AG04450 (cell line): ENCODE results near the gene RFLNA. TPM values are rescaled to one million over a fixed set of nuclear protein-coding genes. Genes with fewer than 3 reads are reported as not detected.

ENCODE experiments used
- CTCF ChIA-PET: fragments of 300-600, 350-600 bp; formaldehyde crosslinking; extraction: SDS; loops from one replicate; lab custom pipeline; 2022; ENCODE audit warnings: antibody characterized with exemption, inconsistent platforms; lab: Charles Lee
- POLR2A ChIA-PET: fragments of 350-600 bp; formaldehyde crosslinking; extraction: SDS; loops from one replicate; lab custom pipeline; 2021; ENCODE audit warnings: antibody characterized with exemption, inconsistent platforms; lab: Yijun Ruan, JAX
- DNase-seq: peaks from one replicate; pipeline ENCODE4 v3.0.0-alpha.2; 2011; ENCODE audit warnings: low read depth, low spot score
- H3K27ac ChIP-seq: one replicate; pipeline ENCODE4 v1.5.1; 2012; ENCODE audit warnings: low read depth, low read length, control low read depth
- H3K27me3 ChIP-seq: one replicate; pipeline ENCODE4 v1.6.0; 2012; ENCODE audit warnings: low read length; ENCODE audit not compliant: control insufficient read depth, insufficient read depth
- H3K4me3 ChIP-seq: 2 replicates; pipeline ENCODE4 v1.5.1; 2011; ENCODE audit warnings: mild to moderate bottlenecking, low read depth, low read length, control low read depth
- H3K9me3 ChIP-seq: 2 replicates; pipeline ENCODE4 v1.5.1; 2012; ENCODE audit warnings: low read length; ENCODE audit not compliant: control insufficient read depth, insufficient read depth
- polyA plus RNA-seq: library from polyadenylated mRNA; depleted of rRNA; stranded (reverse); fragments of >200 nt; gene quantifications from 2 replicates; pipeline ENCODE4 v1.2.3, GENCODE V29; 2011
- TF ChIP-seq, protein P1 (sequence below): IDR thresholded peaks from 2 replicates; pipeline ENCODE4 v1.5.1; 2011; ENCODE audit warnings: low read depth, low read length, control low read depth, inconsistent platforms

The RFLNA gene
- polyA plus RNA-seq, 1 experiment, result not detected

DNA sequence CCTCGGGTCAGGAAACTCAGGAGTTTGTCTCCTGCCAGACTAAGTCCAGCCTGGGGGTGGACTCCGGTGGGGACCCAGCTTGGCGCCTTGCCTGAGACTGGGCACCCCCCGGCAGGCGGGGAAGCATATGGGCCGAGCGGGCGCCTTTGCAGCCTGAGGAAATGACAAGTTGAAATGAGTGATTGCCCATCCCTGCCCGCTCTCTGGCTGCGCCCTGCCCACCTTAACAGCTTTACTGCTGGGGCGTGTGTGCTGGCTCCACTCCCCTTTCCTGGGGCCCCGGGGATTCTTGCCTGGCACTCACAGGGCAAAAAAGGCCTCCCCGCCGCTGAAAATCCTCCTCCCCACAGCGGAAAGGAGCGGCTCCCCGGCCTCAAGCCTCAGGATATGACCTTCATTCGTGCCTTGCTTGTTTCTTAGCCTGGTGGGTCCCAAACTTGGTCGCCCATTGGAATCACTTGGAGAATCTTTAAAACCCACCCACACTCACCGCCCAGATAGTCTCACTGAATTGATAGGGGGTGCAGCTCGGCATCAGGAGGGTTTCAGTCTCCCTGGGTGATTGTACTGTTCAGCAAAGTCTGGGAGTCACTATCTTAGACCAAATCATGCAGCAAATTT lies 1.5 kb downstream of the RFLNA start:
- Histone ChIP-seq H3K27ac (no peak overlapping the region), H3K27me3 (peaks cover 57% of the 10 kb centered on the region), H3K4me3 (no peak overlapping the region), H3K9me3 (no peaks in the 10 kb centered on the region; the same call in 1 of the 2 replicates)
- TF ChIP-seq, protein P1, sequence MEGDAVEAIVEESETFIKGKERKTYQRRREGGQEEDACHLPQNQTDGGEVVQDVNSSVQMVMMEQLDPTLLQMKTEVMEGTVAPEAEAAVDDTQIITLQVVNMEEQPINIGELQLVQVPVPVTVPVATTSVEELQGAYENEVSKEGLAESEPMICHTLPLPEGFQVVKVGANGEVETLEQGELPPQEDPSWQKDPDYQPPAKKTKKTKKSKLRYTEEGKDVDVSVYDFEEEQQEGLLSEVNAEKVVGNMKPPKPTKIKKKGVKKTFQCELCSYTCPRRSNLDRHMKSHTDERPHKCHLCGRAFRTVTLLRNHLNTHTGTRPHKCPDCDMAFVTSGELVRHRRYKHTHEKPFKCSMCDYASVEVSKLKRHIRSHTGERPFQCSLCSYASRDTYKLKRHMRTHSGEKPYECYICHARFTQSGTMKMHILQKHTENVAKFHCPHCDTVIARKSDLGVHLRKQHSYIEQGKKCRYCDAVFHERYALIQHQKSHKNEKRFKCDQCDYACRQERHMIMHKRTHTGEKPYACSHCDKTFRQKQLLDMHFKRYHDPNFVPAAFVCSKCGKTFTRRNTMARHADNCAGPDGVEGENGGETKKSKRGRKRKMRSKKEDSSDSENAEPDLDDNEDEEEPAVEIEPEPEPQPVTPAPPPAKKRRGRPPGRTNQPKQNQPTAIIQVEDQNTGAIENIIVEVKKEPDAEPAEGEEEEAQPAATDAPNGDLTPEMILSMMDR, result no peak
- CTCF ChIA-PET, result no interaction called here
- POLR2A ChIA-PET, result no interaction called here
- no peak for DNase-seq

DNA sequence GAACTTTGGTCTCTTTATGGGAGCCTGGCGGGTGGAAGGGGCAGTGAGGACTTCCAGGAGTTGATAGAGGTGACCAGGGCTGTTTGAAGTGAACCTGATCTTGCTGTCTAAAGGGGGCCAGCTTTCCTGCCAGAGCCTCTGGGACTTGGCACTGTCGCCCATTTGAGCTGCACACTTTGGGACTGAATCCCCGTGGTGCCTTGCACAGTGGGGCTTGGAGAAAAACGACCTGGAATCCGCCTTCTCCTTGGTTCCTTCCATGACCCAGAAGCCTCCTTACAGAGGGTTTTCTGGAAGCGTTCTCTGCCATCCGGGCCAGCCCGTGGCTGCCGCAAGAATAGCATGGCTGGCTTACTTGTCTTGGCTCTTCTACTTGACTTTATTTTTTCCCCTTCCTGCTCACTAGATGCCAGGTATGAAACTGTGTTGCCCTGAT lies 2.0 kb downstream of the RFLNA start:
- H3K4me3 ChIP-seq, result no peak overlapping the region

GRCh38 chr12:124297389-124297788 lies 2.5 kb downstream of the RFLNA start:
- ChIA-PET CTCF (no interaction called here), POLR2A (interaction anchor here (0.6 kb wide), 1 partner anchor 246 kb away, joined by 5 read pairs; no protein-coding TSS in a partner anchor)
- H3K27me3 ChIP-seq, result peaks cover 59% of the 10 kb centered on the region
- H3K27ac ChIP-seq, result no peak overlapping the region
- DNase-seq, result no peak
- H3K4me3 ChIP-seq, result no peak overlapping the region
- TF ChIP-seq, protein P1, result no peak
- no peaks in the 10 kb centered on the region; the same call in 1 of the 2 replicates for H3K9me3 ChIP-seq

More for the DNA sequence above, 2.0 kb downstream of the RFLNA start:
- Histone ChIP-seq H3K27ac (no peak overlapping the region), H3K27me3 (peaks cover 61% of the 10 kb centered on the region), H3K9me3 (no peaks in the 10 kb centered on the region; the same call in 1 of the 2 replicates)
- ChIA-PET CTCF (no interaction called here), POLR2A (no interaction called here)
- TF ChIP-seq, protein P1, result no peak
- DNase-seq, result no peak

DNA sequence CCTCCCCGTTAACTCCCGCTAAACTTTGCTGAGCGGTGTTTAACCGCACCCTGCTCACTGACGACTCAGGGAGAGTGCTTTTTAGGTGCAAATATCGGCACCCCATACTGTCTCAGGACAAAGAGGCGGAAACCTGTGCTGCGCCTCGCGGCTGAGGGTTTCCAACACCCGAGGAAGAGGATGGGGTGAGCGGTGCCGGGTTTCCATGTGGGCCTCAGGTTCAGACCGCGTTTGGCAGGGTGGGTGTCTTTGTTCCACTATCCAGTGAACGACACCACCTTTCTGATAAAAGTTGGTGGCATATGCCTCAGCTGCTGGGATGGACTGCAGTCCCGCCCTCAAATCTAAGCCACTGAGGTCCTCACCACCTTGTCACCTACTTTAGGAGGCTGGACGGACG lies 3.0 kb downstream of the RFLNA start:
- POLR2A ChIA-PET, result interaction anchor here (0.6 kb wide), 1 partner anchor 246 kb away, joined by 5 read pairs; no protein-coding TSS in a partner anchor
- Histone ChIP-seq H3K4me3 (no peak overlapping the region), H3K9me3 (no peaks in the 10 kb centered on the region; the same call in 1 of the 2 replicates), H3K27me3 (peaks cover 57% of the 10 kb centered on the region), H3K27ac (no peak overlapping the region)
- TF ChIP-seq, protein P1, result no peak
- no peak for DNase-seq
- CTCF ChIA-PET, result no interaction called here

DNA sequence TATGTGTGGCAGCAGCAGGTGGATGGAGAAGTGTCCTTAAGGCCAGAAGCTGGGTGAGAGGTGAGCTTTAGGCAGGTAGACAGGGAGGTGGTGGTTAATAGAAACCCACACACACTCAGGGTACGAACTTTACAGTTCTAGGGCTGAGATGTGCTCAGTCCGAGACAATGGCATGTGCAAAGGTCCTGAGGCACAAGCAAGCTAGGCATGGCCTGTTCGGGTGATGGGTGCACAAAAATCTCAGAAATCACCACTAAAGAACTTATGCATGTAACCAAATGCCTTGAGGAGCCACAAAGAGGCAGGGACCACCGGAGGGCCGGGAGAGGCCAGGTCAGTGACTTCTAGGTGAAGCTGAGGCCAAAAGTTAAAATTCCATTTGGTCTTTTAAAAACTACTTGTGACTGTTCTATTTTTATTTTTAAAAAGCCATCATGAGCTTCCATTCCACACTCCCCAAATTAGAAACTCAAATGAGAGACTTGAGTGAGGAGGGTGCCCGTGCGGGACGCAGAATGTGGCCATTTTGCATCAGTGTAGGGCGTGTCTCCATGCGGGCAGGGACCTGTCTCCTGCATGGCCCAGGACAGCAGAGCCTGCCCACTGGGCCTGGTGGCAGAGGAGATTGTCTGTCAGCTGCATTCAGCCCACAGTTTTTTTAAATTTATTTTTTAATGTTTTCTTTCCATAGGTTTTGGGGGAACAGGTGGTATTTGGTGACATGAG lies 4.0 kb downstream of the RFLNA start:
- CTCF ChIA-PET, result no interaction called here
- POLR2A ChIA-PET, result interaction anchor here (0.6 kb wide), 1 partner anchor 10 kb away, joined by 7 read pairs; no protein-coding TSS in a partner anchor
- no peak for DNase-seq
- peaks cover 51% of the 10 kb centered on the region for H3K27me3 ChIP-seq
- no peak overlapping the region for H3K4me3 ChIP-seq
- TF ChIP-seq, protein P1, result no peak
- no peak overlapping the region for H3K27ac ChIP-seq
- no peaks in the 10 kb centered on the region; the same call in 1 of the 2 replicates for H3K9me3 ChIP-seq
